HepG2 (cell line): Measurements from ENCODE around the gene GALNT9. TPM values are rescaled to one million over a fixed set of nuclear protein-coding genes. Genes with fewer than 3 reads are reported as not detected.

Experiments used
- EP300 ChIP-seq, 3 experiments: sonication (generic) in 1 of 3; formaldehyde crosslinking in 1 of 3; IDR thresholded peaks; 2 replicates each; pipeline versions ENCODE4 v1.5.1 to v1.6.1; 2011 to 2020; ENCODE audit warnings: low read depth in 2 of 3, low read length in 2 of 3, borderline replicate concordance in 1 of 3, improper control_type of control experiment in 1 of 3, mild to moderate bottlenecking in 1 of 3, missing genetic modification reagents in 1 of 3, moderate library complexity in 1 of 3
- HIVEP1 ChIP-seq: sonication (generic); formaldehyde crosslinking; IDR thresholded peaks from 2 replicates; pipeline ENCODE4 v1.4.0; 2020; ENCODE audit warnings: mild to moderate bottlenecking, missing genetic modification reagents
- POLR2AphosphoS2 ChIP-seq: IDR thresholded peaks from 2 replicates; pipeline ENCODE4 v1.6.1; 2011; ENCODE audit warnings: low read depth, low read length, improper control_type of control experiment
- SSRP1 ChIP-seq: IDR thresholded peaks from 2 replicates; pipeline ENCODE4 v1.6.1; 2016; ENCODE audit warnings: control low read depth
- ZNF333 ChIP-seq: sonication (generic); formaldehyde crosslinking; IDR thresholded peaks from 2 replicates; pipeline ENCODE4 v1.4.0; 2020; ENCODE audit warnings: mild to moderate bottlenecking, missing genetic modification reagents, borderline replicate concordance
- ZNF780A ChIP-seq: sonication (generic); formaldehyde crosslinking; IDR thresholded peaks from 2 replicates; pipeline ENCODE4 v1.8.0; 2022; ENCODE audit warnings: mild to moderate bottlenecking, missing genetic modification reagents, moderate library complexity
- polyA plus RNA-seq, 8 experiments: library from polyadenylated mRNA; depleted of rRNA in 3 of 8; stranded (reverse) in 7 of 8; unstranded in 1 of 8; fragments of >200 nt; fragmentation: Illumina TruSeq in 4 of 8; extraction: Trizol in 4 of 8; gene quantifications; 2 replicates each; pipeline versions ENCODE4 v1.2.1 to v1.2.3, GENCODE V29; 2011 to 2016; ENCODE audit warnings: low read depth in 4 of 8, missing spikeins in 1 of 8, mixed read lengths in 1 of 8; ENCODE audit not compliant: insufficient read depth in 1 of 8
- total RNA-seq, 5 experiments: library from RNA; depleted of rRNA; stranded (reverse); fragments of >200 nt; fragmentation: Illumina TruSeq; extraction: Trizol; gene quantifications; 2 replicates each; pipeline ENCODE4 v1.2.3, GENCODE V29; 2016; ENCODE audit warnings: low read depth in 1 of 5
- TF ChIP-seq, protein P1 (sequence below): sonication (generic); formaldehyde crosslinking; IDR thresholded peaks from 2 replicates; pipeline ENCODE4 v1.4.0; 2020; ENCODE audit warnings: missing genetic modification reagents, borderline replicate concordance

The GALNT9 gene
- total and polyA plus RNA-seq, 2 of the 13 experiments (the other 11 are each of a cell fraction or from before 2014, with no cell fraction given): 0.04 TPM; not detected in 1

DNA sequence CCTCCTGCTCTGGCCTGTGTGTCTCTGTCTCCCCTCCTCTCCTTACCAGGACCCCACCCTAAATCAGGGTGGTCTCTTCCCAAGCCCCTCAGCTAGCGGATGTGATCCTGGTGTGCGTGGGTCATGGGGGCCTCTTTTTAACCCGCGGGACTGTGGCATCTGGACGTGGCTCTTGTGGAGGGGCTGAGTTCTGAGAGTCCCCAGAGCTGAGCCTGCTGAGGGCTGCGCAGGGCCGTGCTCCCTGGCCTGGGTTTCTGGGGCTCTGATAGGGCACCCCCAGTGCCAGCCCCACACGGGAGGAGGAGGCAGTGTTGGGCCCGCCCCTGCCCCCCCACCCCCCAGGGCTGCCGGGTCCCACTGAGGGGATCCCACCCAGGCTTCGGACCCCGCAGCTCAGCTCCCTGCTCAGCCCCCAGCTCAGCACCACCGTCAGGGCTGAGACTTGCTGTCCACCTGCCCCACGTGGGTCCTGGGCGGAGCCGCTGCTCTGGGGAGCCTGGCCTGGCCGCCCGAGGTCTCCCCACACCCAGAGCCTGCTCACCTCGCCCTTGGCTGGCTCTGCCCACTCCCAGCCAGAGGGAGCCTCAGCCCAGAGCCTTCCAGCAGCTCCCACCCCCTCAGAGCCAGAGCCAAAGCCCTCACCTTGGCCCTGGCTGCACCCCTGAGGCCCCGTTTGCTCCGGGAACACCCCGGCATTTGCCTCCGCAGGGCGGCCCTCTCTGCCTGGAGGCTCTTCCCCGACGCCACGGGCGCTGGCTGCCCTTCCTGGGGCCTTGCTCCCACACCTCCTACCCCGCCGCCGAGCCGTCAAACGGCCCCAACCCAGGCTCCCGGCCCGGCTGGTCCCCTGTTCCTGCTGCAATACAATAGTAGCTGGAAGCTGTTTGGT is 153.6 kb downstream of the GALNT9 start (continued):
- TF ChIP-seq, protein P1, sequence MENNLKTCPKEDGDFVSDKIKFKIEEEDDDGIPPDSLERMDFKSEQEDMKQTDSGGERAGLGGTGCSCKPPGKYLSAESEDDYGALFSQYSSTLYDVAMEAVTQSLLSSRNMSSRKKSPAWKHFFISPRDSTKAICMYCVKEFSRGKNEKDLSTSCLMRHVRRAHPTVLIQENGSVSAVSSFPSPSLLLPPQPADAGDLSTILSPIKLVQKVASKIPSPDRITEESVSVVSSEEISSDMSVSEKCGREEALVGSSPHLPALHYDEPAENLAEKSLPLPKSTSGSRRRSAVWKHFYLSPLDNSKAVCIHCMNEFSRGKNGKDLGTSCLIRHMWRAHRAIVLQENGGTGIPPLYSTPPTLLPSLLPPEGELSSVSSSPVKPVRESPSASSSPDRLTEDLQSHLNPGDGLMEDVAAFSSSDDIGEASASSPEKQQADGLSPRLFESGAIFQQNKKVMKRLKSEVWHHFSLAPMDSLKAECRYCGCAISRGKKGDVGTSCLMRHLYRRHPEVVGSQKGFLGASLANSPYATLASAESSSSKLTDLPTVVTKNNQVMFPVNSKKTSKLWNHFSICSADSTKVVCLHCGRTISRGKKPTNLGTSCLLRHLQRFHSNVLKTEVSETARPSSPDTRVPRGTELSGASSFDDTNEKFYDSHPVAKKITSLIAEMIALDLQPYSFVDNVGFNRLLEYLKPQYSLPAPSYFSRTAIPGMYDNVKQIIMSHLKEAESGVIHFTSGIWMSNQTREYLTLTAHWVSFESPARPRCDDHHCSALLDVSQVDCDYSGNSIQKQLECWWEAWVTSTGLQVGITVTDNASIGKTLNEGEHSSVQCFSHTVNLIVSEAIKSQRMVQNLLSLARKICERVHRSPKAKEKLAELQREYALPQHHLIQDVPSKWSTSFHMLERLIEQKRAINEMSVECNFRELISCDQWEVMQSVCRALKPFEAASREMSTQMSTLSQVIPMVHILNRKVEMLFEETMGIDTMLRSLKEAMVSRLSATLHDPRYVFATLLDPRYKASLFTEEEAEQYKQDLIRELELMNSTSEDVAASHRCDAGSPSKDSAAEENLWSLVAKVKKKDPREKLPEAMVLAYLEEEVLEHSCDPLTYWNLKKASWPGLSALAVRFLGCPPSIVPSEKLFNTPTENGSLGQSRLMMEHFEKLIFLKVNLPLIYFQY (CRISPR knock-in tag): no peak
- no peak for TF ChIP-seq POLR2AphosphoS2
- TF ChIP-seq ZNF333 (CRISPR knock-in tag): no peak
- no peak for TF ChIP-seq SSRP1
- TF ChIP-seq HIVEP1: no peak
- TF ChIP-seq EP300 (IDR thresholded peaks at IDR 0.05; ENCODE audit: low read depth in 2 of 2, low read length in 2 of 2): no peak
- TF ChIP-seq EP300 (CRISPR knock-in tag; IDR thresholded peaks at IDR 0.05; ENCODE audit: borderline replicate concordance): no peak
- TF ChIP-seq ZNF780A (CRISPR knock-in tag): no peak
